Activated CD8-positive, alpha-beta memory T cell treated with anti-CD3 and anti-CD28 coated beads, Interleukin-2, amount 50 U/mL, for 4 hours (primary cell): ENCODE results near the gene CRACR2B.

Source experiments
- DNase-seq: peaks from one replicate; pipeline ENCODE4 v3.0.0-alpha.2; 2020

CRACR2B gene

DNA sequence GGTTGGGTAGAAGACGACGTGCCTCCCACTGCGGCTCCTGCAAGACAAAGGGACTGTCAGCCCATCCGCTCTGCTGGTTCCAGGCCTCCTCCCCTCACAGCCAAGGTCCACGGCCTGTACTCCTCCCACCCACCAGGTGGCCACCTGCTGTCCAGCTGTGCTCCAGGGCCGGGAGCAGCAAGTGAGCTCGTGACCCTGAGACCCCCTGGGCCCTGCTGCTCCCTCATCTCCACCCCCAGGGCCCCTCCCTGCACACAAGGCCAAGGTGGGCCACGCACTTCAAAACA, 42.4 kb downstream of the CRACR2B start:
- DNase-seq, result no peak

DNA sequence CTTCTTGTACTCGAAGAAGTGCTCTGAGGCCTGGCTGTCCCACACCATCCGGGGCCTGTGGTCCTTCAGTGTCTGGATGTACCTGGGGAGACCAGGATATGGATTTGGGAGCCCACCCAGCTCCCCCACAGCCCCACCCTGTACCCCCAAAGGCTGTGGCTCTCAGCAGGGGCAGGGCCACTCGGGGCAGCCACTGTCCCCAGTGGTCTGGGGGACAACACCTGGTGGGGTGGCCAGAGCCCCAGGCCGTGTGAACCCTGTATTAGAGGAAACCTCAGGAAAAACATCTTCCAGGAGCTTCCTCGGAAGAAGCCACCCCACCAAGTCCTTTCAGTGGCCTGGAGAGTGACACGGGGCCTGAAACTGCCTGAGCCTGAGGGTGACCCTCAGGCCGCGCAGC, 42.7 kb downstream of the CRACR2B start:
- no peak for DNase-seq

- DNase-seq, result no peak
Measured at GRCh38 chr11:871472-871871, 43.8 kb downstream of the CRACR2B start.

GRCh38 chr11:872799-873198, 45.1 kb downstream of the CRACR2B start:
- no peak for DNase-seq

GRCh38 chr11:873706-874105, 46.0 kb downstream of the CRACR2B start:
- no peak for DNase-seq

GRCh38 chr11:875203-875602, 47.5 kb downstream of the CRACR2B start:
- DNase-seq, result no peak

DNA sequence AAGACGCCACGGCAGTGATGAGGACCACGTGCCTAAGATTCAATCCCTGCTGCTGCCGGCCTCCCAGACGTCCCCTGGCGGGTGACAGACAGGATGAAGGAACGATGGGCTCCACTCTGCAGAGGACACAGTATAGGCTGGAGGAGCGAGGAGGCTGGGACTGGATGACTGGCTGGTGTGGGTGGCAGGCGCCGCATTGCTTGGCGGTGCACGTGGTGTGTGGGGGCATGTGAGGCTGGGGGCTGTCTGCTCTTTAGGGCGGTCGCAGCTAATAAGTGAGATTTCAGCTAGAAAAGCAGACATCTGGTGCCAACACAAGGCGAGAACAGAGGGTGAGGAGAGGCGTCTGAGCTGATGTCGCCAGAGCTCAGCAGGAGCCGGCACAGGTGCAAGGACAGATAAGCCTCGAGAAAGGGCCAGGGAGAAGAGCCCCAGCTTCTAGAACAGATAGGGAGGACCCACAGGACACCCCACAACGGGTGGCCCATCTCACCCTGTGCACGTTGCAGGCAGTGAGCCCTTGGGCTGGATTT, 48.1 kb downstream of the CRACR2B start:
- no peak for DNase-seq

- no peak for DNase-seq
Measured at GRCh38 chr11:876545-876944, 48.8 kb downstream of the CRACR2B start.

- DNase-seq, result no peak
Measured at GRCh38 chr11:877565-877964, 49.8 kb downstream of the CRACR2B start.

DNA sequence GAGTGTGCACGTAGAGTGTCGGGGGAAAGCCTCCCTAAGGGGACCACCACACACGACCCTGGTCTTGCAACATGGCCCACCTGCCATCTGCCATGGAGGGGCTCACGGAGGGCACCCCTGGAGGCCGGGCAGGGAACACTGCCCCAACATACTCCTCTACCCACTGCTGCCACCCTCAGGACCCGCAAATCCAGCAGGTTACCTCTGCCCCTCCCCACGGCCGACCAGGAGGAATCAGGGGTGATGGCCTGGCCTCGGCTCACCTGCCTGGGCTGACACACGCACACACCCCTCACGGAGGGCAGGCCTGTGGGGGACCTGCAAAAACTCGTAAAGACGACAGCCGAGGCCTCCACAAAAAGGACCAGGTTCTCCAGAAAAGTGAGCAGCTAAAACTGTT, 52.7 kb downstream of the CRACR2B start:
- no peak for DNase-seq
